Measurements from ENCODE around the gene LAPTM5.

The LAPTM5 gene

DNA sequence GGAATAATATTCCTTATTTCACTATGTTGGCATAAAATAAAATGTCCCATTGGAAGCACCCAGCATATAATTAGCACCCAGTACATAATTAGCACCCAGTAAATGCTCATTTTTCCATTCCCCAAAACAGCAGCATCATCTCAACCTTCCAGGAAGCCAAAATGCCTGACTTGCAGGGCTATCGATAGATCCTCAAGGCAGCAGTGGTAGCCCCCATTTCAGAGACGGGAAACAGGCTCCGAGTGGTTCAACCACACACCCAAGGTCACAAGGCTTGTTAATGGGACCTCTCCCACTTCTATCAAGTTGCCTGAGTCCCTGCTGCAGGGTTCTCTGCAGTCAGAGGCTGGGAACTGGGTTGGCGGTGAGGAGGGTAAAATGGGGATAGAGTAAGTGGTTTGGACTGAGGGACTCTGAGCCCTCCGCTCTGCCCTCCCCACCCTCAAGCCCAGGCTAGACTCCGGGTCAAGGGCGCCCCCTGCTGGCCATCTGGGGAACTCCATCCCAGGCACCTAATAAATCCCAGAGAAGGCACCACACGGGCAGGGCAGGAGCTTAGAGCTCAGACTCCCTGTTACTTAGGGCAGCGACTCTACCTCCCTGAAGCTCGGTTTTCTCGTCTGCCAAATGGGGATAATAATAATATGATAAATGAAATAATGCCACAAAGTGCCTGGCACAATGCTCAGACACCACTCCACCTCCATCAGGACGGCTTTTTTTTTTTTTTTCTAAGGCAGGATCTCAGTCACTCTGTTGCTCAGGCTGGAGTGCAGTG lies 21.9 kb upstream of the LAPTM5 start (continued):
- TF ChIP-seq ZNF510 (tag by site-specific recombination; IDR thresholded peaks at IDR 0.05; ENCODE audit: insufficient replicate concordance) (no peak), ZNF600 (tag by site-specific recombination; IDR thresholded peaks at IDR 0.05) (peak; percentile 42; the same call in 1 of the 2 replicates), SP3 (tag by site-specific recombination; IDR thresholded peaks at IDR 0.05) (no peak), ZNF366 (tag by site-specific recombination; conservative IDR thresholded peaks at IDR 0.05) (0 out of 2 replicates have a peak, but pooled peaks have one; percentile 27), ZNF433 (tag by site-specific recombination; IDR thresholded peaks at IDR 0.05; ENCODE audit: low read depth) (no peak), FEZF1 (tag by site-specific recombination; IDR thresholded peaks at IDR 0.05) (no peak), ZNF404 (tag by site-specific recombination; IDR thresholded peaks at IDR 0.05) (no peak), SP7 (tag by site-specific recombination; IDR thresholded peaks at IDR 0.05) (peak; percentile 34; the same call in 1 of the 2 replicates), ZNF18 (tag by site-specific recombination; IDR thresholded peaks at IDR 0.05) (no peak), ZNF837 (tag by site-specific recombination; IDR thresholded peaks at IDR 0.05) (no peak), ZSCAN18 (tag by site-specific recombination; IDR thresholded peaks at IDR 0.05) (no peak), ZNF302 (tag by site-specific recombination; IDR thresholded peaks at IDR 0.05; ENCODE audit: low read depth) (no peak), CTCF (tag by site-specific recombination; IDR thresholded peaks at IDR 0.05) (peak; percentile 88), ZNF19 (tag by site-specific recombination; IDR thresholded peaks at IDR 0.05; ENCODE audit: low read depth) (no peak), REPIN1 (tag by site-specific recombination; IDR thresholded peaks at IDR 0.05; ENCODE audit: low read depth) (no peak), ZNF488 (tag by site-specific recombination; IDR thresholded peaks at IDR 0.05) (no peak), ZNF629 (tag by site-specific recombination; IDR thresholded peaks at IDR 0.05) (peak; percentile 30; the same call in 1 of the 2 replicates), ZNF37A (tag by site-specific recombination; IDR thresholded peaks at IDR 0.05) (no peak), SP2 (tag by site-specific recombination; IDR thresholded peaks at IDR 0.05) (no peak), ZNF76 (tag by site-specific recombination; IDR thresholded peaks at IDR 0.05; ENCODE audit: borderline replicate concordance, low read depth) (no peak), BCL11A (tag by site-specific recombination; IDR thresholded peaks at IDR 0.05; ENCODE audit: low read depth) (no peak), ZNF530 (tag by site-specific recombination; IDR thresholded peaks at IDR 0.05; ENCODE audit: low read depth) (no peak), ZNF239 (tag by site-specific recombination; IDR thresholded peaks at IDR 0.05) (no peak), GLIS1 (tag by site-specific recombination; IDR thresholded peaks at IDR 0.05) (peak; percentile 29; the same call in 1 of the 2 replicates), ZNF354C (tag by site-specific recombination; IDR thresholded peaks at IDR 0.05; ENCODE audit: borderline replicate concordance, low read depth) (no peak), TCF7L2 (IDR thresholded peaks at IDR 0.05; ENCODE audit: borderline replicate concordance, low read depth, low read length) (no peak)
- TF ChIP-seq, protein P1, sequence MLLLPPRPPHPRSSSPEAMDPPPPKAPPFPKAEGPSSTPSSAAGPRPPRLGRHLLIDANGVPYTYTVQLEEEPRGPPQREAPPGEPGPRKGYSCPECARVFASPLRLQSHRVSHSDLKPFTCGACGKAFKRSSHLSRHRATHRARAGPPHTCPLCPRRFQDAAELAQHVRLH (tag by site-specific recombination; IDR thresholded peaks at IDR 0.05): no peak
- TF ChIP-seq, protein P2, sequence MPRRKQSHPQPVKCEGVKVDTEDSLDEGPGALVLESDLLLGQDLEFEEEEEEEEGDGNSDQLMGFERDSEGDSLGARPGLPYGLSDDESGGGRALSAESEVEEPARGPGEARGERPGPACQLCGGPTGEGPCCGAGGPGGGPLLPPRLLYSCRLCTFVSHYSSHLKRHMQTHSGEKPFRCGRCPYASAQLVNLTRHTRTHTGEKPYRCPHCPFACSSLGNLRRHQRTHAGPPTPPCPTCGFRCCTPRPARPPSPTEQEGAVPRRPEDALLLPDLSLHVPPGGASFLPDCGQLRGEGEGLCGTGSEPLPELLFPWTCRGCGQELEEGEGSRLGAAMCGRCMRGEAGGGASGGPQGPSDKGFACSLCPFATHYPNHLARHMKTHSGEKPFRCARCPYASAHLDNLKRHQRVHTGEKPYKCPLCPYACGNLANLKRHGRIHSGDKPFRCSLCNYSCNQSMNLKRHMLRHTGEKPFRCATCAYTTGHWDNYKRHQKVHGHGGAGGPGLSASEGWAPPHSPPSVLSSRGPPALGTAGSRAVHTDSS (tag by site-specific recombination; IDR thresholded peaks at IDR 0.05): no peak
- TF ChIP-seq, protein P3, sequence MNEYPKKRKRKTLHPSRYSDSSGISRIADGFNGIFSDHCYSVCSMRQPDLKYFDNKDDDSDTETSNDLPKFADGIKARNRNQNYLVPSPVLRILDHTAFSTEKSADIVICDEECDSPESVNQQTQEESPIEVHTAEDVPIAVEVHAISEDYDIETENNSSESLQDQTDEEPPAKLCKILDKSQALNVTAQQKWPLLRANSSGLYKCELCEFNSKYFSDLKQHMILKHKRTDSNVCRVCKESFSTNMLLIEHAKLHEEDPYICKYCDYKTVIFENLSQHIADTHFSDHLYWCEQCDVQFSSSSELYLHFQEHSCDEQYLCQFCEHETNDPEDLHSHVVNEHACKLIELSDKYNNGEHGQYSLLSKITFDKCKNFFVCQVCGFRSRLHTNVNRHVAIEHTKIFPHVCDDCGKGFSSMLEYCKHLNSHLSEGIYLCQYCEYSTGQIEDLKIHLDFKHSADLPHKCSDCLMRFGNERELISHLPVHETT (tag by site-specific recombination; IDR thresholded peaks at IDR 0.05): no peak

Data from HEK293 (cell line).